Pancreas (tissue), 10 donors: Measurements from ENCODE around the gene HOMER3. TPM values are rescaled to one million over a fixed set of nuclear protein-coding genes. Genes with fewer than 3 reads are reported as not detected.
"Not testable (repeated sequence)": the region's sequence is repeated elsewhere in the genome, so short reads cannot be mapped to it uniquely, and the experiment has no call there.

Source experiments
- ATAC-seq, 4 donors: fragments of 200-7000 bp; cut with Tn5 transposase; one replicate each; pipeline versions ENCODE4 v1.8.0 to v1.9.1; 2020; ENCODE audit warnings: mild to moderate bottlenecking in 4 of 4, moderate library complexity in 4 of 4
- DNase-seq, 6 donors: peaks; one replicate each; pipeline ENCODE4 v3.0.0-alpha.2; 2020
- FAIRE-seq: peaks from 2 replicates; lab custom pipeline; 2012; peaks lifted over from hg19 to GRCh38; lab: Jason Lieb, UNC
- H3K27ac ChIP-seq, 4 donors: fragments of 200-600 bp; sonication (generic); 1 replicate in 3 of 4; 2 replicates in 1 of 4; pipeline versions ENCODE4 v1.5.0 to v1.8.0; 2020
- H3K27me3 ChIP-seq, 4 donors: fragments of 200-600 bp; one replicate each; pipeline ENCODE4 v1.8.0; 2021
- H3K36me3 ChIP-seq, 3 donors: fragments of 200-600 bp; sonication (generic) in 1 of 3; one replicate each; pipeline versions ENCODE4 v1.5.0 to v1.8.0; 2020 to 2021
- H3K4me1 ChIP-seq, 3 donors: fragments of 200-600 bp; one replicate each; pipeline ENCODE4 v1.8.0; 2021
- H3K4me3 ChIP-seq, 4 donors: fragments of 200-600 bp; sonication (generic) in 2 of 4; one replicate each; pipeline versions ENCODE4 v1.5.0 to v1.8.0; 2020 to 2021
- H3K9me3 ChIP-seq, 4 donors: fragments of 200-600 bp; one replicate each; pipeline ENCODE4 v1.8.0; 2021
- CTCF ChIP-seq, 4 donors: fragments of 200-600 bp; sonication (generic) in 3 of 4; IDR thresholded peaks; one replicate each; pipeline versions ENCODE4 v1.5.0 to v1.8.0; 2021; ENCODE audit warnings: antibody characterized with exemption in 4 of 4
- WGBS, 2 donors: extraction: QIAGEN DNeasy Blood & Tissue Kit; methylation state at CpG; one replicate each; pipeline ENCODE4 v1.1.7; 2013; 5-methylcytosine and 5-hydroxymethylcytosine counted together
- intact Hi-C, 3 donors: fragments of 100-400 bp; cut with DNase I; formaldehyde crosslinking; loops; one replicate each; pipeline versions ENCODE4 v1.11.1 to v1.14.2; 2022
- polyA plus RNA-seq, 2 donors: library from polyadenylated mRNA; stranded (reverse); fragments of 200-250 nt; gene quantifications; one replicate each; pipeline ENCODE4 v1.2.3, GENCODE V29; 2013
- total RNA-seq, 6 donors: library from RNA; stranded (reverse); fragmentation: NEBNext Ultra II Directional in 4 of 6; extraction: Animal tissue kit (Norgen Biotek cat#: 25700) in 4 of 6; gene quantifications; one replicate each; pipeline versions ENCODE4 v1.2.1 to v1.2.4, GENCODE V29; 2021 to 2023
- donor health status: healthy with polysubstance abuse.
- donor health status: DM: no; HTN: no; CAD: no; lungs with moderate emphysema.
- donor health status: DM: no; HTN: no; CAD: no.
- donor health status: control.
- donor health status: control.
- donor health status: Bipolar disorder and iron deficiency.
- donor health status: DM: yes; HTN: yes; CAD: no.
- donor health status: DM: no; HTN: no; CAD: no.
- donor health status: DM: no; HTN: no; CAD: no.
- donor health status: DM: yes; HTN: yes; CAD: no.

Gene HOMER3
- total and polyA plus RNA-seq, 8 donors: 3.7 to 24.8 (median 6.0) TPM

- DNase-seq (peak in 1 of 6 donors; percentile 20), FAIRE-seq (no peak), ATAC-seq (no peak)
- Histone ChIP-seq H3K36me3 (peaks cover 5 to 26% (median 6%) of the 10 kb centered on the region in 3 donors), H3K9me3 (no peaks in the 10 kb centered on the region), H3K4me1 (no peaks in the 10 kb centered on the region), H3K27me3 (no peaks in the 10 kb centered on the region), H3K27ac (no peak overlapping the region), H3K4me3 (no peak overlapping the region)
- no peak for TF ChIP-seq CTCF (IDR thresholded peaks at IDR 0.05)
- whole genome bisulfite sequencing, 2 donors: 88 to 92% methylated on average over 25 to 26 of the region's 26 CpGs
- intact Hi-C loops: no loop called here
These were observed 35.3 kb downstream of the HOMER3 start for GRCh38 chr19:18905513-18906236.

- no peak for TF ChIP-seq CTCF (IDR thresholded peaks at IDR 0.05)
- no peaks in the 10 kb centered on the region for H3K4me1 ChIP-seq
- no peak overlapping the region for H3K4me3 ChIP-seq
- intact Hi-C loops: no loop called here
- ATAC-seq (no peak), DNase-seq (peak in 1 of 6 donors; percentile 20), FAIRE-seq (no peak)
- peaks cover 5 to 29% (median 8%) of the 10 kb centered on the region in 3 donors for H3K36me3 ChIP-seq
- 90 to 92% methylated on average over 8 of the region's 8 CpGs for whole genome bisulfite sequencing, 2 donors
- no peaks in the 10 kb centered on the region for H3K9me3 ChIP-seq
- H3K27ac ChIP-seq: no peak overlapping the region
- H3K27me3 ChIP-seq: no peaks in the 10 kb centered on the region
These were observed 36.0 kb downstream of the HOMER3 start for GRCh38 chr19:18905058-18905456.

GRCh38 chr19:18904334-18905057 lies 36.5 kb downstream of the HOMER3 start:
- no peak for TF ChIP-seq CTCF (IDR thresholded peaks at IDR 0.05)
- Histone ChIP-seq H3K4me3 (no peak overlapping the region), H3K27ac (no peak overlapping the region), H3K9me3 (no peaks in the 10 kb centered on the region), H3K4me1 (no peaks in the 10 kb centered on the region), H3K36me3 (peaks cover 5 to 32% (median 11%) of the 10 kb centered on the region in 3 donors), H3K27me3 (no peaks in the 10 kb centered on the region)
- no peak for FAIRE-seq
- DNase-seq: peak in 2 of 6 donors; percentile 32 to 73
- WGBS, 2 donors: 92 to 94% methylated on average over 25 of the region's 25 CpGs
- ATAC-seq: no peak
- intact Hi-C loops: no loop called here

- WGBS, 2 donors: 90 to 91% methylated on average over 29 of the region's 29 CpGs
- ATAC-seq: no peak
- peaks cover 5 to 38% (median 11%) of the 10 kb centered on the region in 3 donors for H3K36me3 ChIP-seq
These were observed 37.6 kb downstream of the HOMER3 start for GRCh38 chr19:18903156-18904037.

GRCh38 chr19:18902519-18902918 lies 38.5 kb downstream of the HOMER3 start:
- H3K9me3 ChIP-seq, ATAC-seq, H3K27me3 ChIP-seq, H3K27ac ChIP-seq, DNase-seq, H3K4me1 ChIP-seq, FAIRE-seq, intact Hi-C loops, H3K4me3 ChIP-seq: not testable (repeated sequence)
- 96 to 98% methylated on average over 5 of the region's 5 CpGs for WGBS, 2 donors
- peaks cover 5 to 33% (median 11%) of the 10 kb centered on the region in 3 donors for H3K36me3 ChIP-seq

More at GRCh38 chr19:18903156-18904037, 37.6 kb downstream of the HOMER3 start:
- no peak overlapping the region for H3K27ac ChIP-seq
- no peak for FAIRE-seq
- no peaks in the 10 kb centered on the region for H3K9me3 ChIP-seq
- H3K4me3 ChIP-seq: no peak overlapping the region
- intact Hi-C loops: no loop called here
- peak in 2 of 6 donors; percentile 22 to 60 for DNase-seq
- no peak for TF ChIP-seq CTCF (IDR thresholded peaks at IDR 0.05)
- no peaks in the 10 kb centered on the region for H3K4me1 ChIP-seq
- no peaks in the 10 kb centered on the region for H3K27me3 ChIP-seq
